ENCODE results near the gene MRTFB.

DNA sequence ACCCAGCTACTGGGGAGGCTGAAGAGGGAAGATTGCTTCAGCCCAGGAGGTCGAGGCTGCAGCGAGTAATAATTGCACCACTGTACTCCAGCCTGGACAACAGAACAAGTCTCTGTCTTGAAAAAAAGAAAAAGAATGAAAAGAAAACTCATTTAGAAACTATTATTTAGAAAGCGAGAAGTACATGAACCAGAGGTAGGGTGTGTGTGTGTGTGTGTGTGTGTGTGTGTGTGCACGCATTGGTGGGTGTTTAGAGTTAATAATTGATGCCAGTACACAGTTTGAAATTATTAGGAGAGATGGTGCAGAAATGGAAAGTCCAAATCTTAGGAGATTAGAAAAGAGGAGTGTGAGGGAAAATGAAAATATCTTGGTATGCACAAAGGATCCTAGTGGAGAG lies 106.6 kb downstream of the MRTFB start:
- TF ChIP-seq POLR2A (IDR thresholded peaks at IDR 0.05; ENCODE audit: low read length) (no peak), GATA1 (IDR thresholded peaks at IDR 0.05; ENCODE audit: low read depth, low read length) (no peak)

All from erythroblast (primary cell).